GM10847 (cell line): ENCODE measurements around the gene SLIT3.

Source experiments
- POLR2A ChIP-seq: IDR thresholded peaks from 2 replicates; pipeline ENCODE4 v1.6.1; 2011; ENCODE audit not compliant: insufficient read length; ENCODE audit errors: extremely low read depth

The SLIT3 gene

GRCh38 chr5:169181814-169182213, 119.1 kb downstream of the SLIT3 start:
- TF ChIP-seq POLR2A: no peak

- no peak for TF ChIP-seq POLR2A
These were observed 122.2 kb downstream of the SLIT3 start for GRCh38 chr5:169178754-169179153.

GRCh38 chr5:169178274-169178673, 122.7 kb downstream of the SLIT3 start:
- no peak for TF ChIP-seq POLR2A

GRCh38 chr5:169176709-169177694, 123.9 kb downstream of the SLIT3 start:
- TF ChIP-seq POLR2A: no peak

- TF ChIP-seq POLR2A: no peak
These were observed 125.2 kb downstream of the SLIT3 start for GRCh38 chr5:169175733-169176132.

- no peak for TF ChIP-seq POLR2A
These were observed 126.0 kb downstream of the SLIT3 start for GRCh38 chr5:169174923-169175322.

- no peak for TF ChIP-seq POLR2A
These were observed 127.6 kb downstream of the SLIT3 start for GRCh38 chr5:169173372-169173771.

- no peak for TF ChIP-seq POLR2A
These were observed 129.4 kb downstream of the SLIT3 start for GRCh38 chr5:169171515-169171914.

GRCh38 chr5:169169783-169170182, 131.2 kb downstream of the SLIT3 start:
- no peak for TF ChIP-seq POLR2A

- TF ChIP-seq POLR2A: no peak
These were observed 132.7 kb downstream of the SLIT3 start for GRCh38 chr5:169168280-169168679.

GRCh38 chr5:169166078-169166477, 134.9 kb downstream of the SLIT3 start:
- TF ChIP-seq POLR2A: no peak

- no peak for TF ChIP-seq POLR2A
These were observed 135.9 kb downstream of the SLIT3 start for GRCh38 chr5:169165052-169165451.

GRCh38 chr5:169164481-169164925, 136.4 kb downstream of the SLIT3 start:
- TF ChIP-seq POLR2A: no peak

GRCh38 chr5:169162407-169162806, 138.5 kb downstream of the SLIT3 start:
- no peak for TF ChIP-seq POLR2A

- no peak for TF ChIP-seq POLR2A
These were observed 139.8 kb downstream of the SLIT3 start for GRCh38 chr5:169161022-169161680.

- no peak for TF ChIP-seq POLR2A
These were observed 140.5 kb downstream of the SLIT3 start for GRCh38 chr5:169160405-169160901.

GRCh38 chr5:169158764-169159163, 142.2 kb downstream of the SLIT3 start:
- TF ChIP-seq POLR2A: no peak

GRCh38 chr5:169157064-169157463, 143.9 kb downstream of the SLIT3 start:
- no peak for TF ChIP-seq POLR2A
